Activated CD4-positive, alpha-beta T cell treated with anti-CD3 and anti-CD28 coated beads, Interleukin-2, amount 50 U/mL, for 4 hours (primary cell): Measurements from ENCODE around the gene ATP1B4.
"Not testable (repeated sequence)": the region's sequence is repeated elsewhere in the genome, so short reads cannot be mapped to it uniquely, and the experiment has no call there.

Source experiments
- DNase-seq, 2 experiments: peaks; one replicate each; pipeline ENCODE4 v3.0.0-alpha.2; 2020

Gene ATP1B4

GRCh38 chrX:120361764-120362305 is at the start of gene ATP1B4:
Gene ATP1B4 (plus strand): TSS chrX:120362089. CDS start chrX:120362169, 80 bp downstream.
- no peak for DNase-seq

- no peak for DNase-seq
Observed at GRCh38 chrX:120315776-120316175, 46.1 kb upstream of the ATP1B4 start.

GRCh38 chrX:120316587-120317283 is 45.2 kb upstream of the ATP1B4 start:
- DNase-seq = no peak

DNA sequence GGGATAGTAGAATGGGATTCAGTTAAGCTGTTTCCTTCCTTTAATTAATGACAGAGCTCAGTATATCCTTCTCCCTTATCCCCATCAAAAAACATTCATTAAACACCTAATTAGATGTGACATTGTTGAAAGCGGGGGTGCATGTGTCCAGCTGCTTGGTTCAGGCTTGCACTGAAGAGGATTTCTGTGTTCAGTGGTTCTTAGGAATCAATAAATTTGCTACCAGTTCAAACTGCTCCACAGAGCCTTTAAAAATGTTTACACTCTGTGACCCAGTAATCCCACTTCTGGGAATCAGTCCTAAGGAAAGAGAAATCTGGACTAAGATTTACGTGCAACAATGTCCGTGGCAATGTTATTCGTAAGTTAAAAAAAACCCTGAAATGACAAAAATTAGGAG is 43.5 kb upstream of the ATP1B4 start:
- DNase-seq = no peak

GRCh38 chrX:120321520-120322281 is 40.2 kb upstream of the ATP1B4 start:
- no peak for DNase-seq

GRCh38 chrX:120331116-120331515 is 30.8 kb upstream of the ATP1B4 start:
- no peak for DNase-seq

GRCh38 chrX:120332394-120332793 is 29.5 kb upstream of the ATP1B4 start:
- DNase-seq = no peak

GRCh38 chrX:120334151-120334550 is 27.7 kb upstream of the ATP1B4 start:
- DNase-seq = no peak

- no peak for DNase-seq
Observed at GRCh38 chrX:120334603-120335002, 27.3 kb upstream of the ATP1B4 start.

GRCh38 chrX:120335289-120335688 is 26.6 kb upstream of the ATP1B4 start:
- no peak for DNase-seq

DNA sequence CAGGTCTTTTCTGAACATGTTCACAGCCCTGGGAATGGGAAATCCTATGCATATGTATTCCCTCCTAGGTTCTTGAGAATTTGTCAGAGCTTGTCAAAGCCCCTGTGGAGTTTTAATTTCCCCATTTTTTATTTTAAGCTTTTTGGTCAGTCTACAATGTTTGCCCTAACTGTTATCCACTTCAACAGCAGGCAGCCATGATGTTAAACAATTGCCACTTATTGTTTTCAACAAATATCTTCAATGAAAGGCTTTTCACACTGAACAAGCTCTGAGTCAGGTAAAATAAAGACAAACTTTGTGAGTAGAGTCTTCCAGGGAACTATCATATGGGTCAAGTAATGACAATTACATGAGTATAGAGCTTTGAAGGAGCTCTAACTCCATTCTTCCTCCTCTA is 25.0 kb upstream of the ATP1B4 start:
- DNase-seq = no peak

DNA sequence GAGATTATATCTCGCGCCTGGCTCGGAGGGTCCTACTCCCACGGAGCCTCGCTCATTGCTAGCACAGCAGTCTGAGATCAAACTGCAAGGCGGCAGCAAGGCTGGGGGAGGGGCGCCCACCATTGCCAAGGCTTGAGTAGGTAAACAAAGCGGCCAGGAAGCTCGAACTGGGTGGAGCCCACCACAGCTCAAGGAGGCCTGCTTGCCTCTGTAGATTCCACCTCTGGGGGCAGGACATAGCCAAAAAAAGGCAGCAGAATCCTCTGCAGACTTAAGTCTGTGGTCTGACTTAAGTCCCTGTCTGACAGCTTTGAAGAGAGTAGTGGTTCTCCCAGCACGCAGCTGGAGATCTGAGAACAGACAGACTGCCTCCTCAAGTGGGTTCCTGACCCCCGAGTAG is 17.3 kb upstream of the ATP1B4 start:
- DNase-seq = not testable (repeated sequence)

DNA sequence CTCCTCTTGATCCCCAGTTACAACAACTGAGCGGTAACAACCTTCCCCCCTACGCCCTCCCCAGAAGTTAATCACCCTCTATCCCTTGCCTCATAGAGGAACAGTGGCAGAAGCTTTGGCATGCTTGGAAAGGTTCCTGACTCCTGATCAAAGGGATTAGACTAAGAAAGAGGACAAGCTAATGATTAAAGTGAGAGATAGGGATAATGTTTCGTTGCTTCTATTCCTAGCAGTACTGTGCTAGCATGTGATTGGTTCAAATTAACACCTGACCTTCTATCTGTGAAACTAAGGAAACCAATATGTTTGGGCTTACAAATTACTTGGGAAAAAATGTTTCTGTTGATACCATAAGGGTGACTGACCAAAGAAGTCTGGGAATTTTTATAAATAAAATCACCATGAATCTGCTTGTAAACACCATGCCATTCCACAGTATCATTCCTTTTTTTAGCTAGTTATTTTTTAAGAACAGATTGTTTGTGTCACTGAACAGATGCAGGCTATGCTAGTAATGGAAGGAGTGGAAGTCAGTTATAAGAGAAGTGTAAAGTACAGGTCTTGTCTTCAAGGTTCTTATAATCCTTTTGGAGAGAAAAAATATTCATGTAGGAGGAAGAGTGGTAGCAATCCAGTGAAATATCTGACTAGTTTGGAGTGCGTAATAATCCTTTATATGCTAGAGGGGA is 11.3 kb upstream of the ATP1B4 start:
- no peak for DNase-seq

GRCh38 chrX:120356084-120356483 is 5.8 kb upstream of the ATP1B4 start:
- DNase-seq = no peak

DNA sequence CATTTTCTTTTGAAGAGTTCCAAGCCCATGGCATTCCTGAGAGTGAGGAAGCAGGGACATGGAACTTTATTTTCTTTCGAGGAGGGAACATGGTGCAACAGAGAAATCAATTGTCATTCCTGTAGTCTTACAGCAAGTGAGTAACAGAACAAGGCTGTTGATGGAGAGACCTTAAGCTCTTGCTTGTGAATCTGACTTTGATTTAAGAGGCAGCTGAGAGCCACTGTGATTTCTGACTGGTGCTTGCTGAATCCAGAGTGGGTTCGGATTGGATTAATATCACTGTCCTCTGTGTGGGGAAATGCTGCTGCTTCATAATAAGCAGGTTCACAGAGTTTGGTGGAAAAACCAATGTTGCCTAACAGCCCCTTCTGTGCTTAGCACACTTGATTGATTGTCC is 4.7 kb upstream of the ATP1B4 start:
- DNase-seq = no peak

GRCh38 chrX:120358737-120359456 is 3.0 kb upstream of the ATP1B4 start:
- peak; percentile 1 to 7 for DNase-seq

GRCh38 chrX:120365320-120365719 is 3.4 kb downstream of the ATP1B4 start:
- DNase-seq = peak; percentile 18 to 38

- no peak for DNase-seq
Observed at GRCh38 chrX:120365968-120366367, 4.1 kb downstream of the ATP1B4 start.

DNA sequence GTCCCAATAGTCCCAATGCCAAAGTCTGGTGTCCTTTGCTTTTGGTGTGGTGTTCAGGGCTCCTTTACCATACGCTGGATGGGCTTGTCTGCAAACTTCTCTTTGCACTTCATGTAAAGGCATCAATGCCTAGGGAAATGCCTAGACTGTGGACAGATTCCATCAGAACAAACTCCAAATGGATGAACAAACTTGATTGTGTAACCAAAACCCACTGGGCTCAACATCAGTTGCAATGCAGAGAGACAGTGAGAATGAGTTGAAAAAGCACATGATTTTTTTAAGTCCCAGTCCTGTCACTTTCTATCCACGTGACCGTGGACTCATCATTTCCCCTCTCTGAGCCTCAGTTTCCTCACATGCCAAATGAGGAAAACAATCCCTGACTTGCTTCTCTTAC is 4.9 kb downstream of the ATP1B4 start:
- DNase-seq = no peak

GRCh38 chrX:120367402-120368109 is 5.7 kb downstream of the ATP1B4 start:
- DNase-seq = no peak

DNA sequence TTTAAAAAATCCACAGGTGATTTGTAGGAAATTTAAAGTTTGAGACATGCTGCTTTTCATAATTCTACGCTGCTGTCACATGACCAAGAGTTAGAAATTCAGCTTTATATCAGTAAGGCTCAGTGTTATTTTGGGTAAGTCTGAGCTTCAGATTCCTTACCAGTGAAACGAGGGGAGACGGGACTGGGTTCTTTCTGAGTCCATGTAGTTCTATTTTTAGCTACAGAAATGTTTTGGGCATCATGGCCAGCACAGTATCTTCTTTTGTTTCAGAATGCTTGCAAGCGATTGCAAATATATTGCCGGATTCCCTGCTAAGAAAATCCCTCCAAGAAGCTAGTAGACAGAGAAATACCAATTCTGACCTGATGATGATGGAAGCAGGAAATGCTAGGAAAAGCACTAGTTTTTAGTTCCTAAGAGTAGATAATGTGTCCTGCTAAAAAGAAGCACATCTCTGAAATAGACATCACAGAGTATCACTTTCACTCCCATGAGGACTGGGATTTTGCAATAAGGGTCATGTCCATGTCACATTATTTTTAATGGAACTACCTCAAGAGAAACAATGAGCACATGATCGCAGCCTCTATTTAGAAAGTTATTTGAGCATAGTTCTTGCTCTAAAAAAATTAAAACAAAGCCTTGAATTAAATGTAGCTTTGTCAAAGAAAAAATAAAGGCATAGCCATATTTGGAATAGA is 10.9 kb downstream of the ATP1B4 start:
- DNase-seq = no peak

- DNase-seq = no peak
Observed at GRCh38 chrX:120377179-120377578, 15.3 kb downstream of the ATP1B4 start.
